Activated CD8-positive, alpha-beta memory T cell treated with anti-CD3 and anti-CD28 coated beads for 48 hours (primary cell): ENCODE results near the gene GLP2R.
"Not testable (repeated sequence)": the region's sequence is repeated elsewhere in the genome, so short reads cannot be mapped to it uniquely, and the experiment has no call there.

Source experiments
- DNase-seq, 3 experiments: peaks; one replicate each; pipeline ENCODE4 v3.0.0-alpha.2; 2020; ENCODE audit warnings: low read depth in 2 of 3, low spot score in 2 of 3

GLP2R gene

DNA sequence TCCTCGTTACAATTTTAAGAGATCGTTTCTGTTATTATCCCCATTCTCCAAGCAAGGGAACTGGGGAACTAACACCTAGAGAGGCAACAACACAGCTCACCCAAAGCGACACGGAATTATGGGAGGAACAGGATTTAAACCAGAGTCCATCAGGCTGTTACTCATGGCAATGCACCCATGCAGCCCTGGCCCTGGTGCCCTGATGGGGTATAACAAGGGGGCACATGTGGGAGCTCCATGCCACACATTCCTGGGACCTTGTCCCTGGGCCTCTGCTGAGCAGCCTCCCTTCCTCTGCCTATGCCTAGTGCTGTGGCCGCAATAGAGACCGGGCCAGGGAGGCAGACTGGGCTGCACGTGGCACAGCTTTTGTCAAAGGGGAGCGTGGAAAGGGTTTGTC, 92.6 kb downstream of the GLP2R start:
- no peak for DNase-seq

DNA sequence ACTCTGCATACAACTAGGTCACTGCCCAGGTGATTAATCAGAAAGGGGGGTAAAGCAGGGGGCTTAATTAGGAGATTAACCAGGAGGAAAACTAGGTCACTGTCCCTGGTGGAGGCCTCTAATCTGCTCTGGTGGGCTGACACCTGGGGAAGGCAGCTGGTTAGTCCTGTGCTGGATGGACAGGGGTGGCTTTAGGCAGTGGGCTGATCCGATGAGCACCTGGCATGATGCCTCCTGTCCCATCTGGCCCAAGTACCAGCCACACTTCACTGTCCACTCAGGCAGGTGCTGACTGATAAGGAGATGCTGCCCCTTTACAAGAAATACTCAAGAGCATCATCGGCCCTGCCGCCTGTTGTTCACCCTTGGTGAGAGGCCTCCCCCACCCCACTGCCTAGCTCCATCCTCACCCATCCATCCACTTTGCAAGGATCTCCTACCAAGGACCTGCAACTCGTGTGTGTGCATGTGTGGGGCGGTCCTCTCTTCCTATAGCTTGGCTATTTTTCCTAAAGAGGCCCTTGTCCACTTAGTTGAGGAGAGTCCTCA, 93.2 kb downstream of the GLP2R start:
- DNase-seq: no peak

DNA sequence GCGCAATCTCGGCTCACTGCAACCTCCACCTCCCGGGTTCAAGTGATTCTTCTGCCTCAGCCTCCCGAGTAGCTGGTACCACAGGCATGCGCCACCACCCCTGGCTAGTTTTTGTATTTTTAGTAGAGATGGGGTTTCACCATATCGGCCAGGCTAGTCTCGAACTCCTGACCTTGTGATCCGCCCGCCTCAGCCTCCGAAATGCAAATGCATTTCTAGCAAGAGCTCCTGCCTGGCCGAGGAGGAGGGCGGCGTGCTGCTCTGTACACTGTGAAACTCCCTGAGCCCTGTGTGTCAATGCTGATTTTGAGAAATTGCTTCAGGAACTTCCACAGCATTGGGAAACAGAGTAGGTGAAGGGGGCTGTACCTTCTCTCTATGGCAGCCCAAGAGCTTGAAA, 95.5 kb downstream of the GLP2R start:
- not testable (repeated sequence) for DNase-seq

DNA sequence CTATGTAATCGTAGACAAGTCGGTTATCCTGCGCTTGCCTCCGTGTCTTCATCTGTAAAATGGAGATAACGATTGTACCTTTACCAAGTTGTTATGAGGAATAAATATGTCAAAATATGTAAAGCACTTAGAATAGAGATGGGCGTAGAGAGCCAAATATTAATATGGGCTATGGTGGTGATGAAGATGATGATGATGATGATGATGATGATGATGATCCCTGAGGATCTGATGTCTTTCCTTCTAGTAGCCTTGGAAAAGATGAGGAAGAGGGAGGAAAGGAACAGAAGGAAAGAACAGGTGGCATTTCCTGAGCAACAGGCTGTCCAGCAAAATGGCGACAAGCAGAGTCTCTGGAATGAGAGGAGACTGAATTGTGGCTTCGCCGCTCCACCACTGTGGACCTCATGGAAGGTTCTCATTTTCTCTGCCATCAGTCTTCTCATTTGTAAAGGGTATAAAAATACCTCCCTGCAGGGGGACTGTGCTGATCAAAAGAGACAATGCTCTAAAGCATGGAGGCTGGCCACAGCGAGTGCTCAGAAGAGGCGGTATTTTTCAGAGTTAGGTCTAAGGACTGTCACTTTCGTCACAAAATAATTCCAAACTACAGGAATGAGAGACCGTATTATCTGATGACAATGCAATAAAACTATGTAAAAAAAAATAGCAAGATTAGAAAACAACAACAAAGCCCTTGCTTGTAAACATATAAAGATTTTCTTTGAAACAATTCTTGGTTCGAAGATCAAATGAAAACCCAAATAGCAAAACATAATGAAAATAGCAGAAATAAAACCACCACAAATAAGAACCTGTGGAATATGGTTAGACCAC, 96.5 kb downstream of the GLP2R start:
- DNase-seq: no peak

DNA sequence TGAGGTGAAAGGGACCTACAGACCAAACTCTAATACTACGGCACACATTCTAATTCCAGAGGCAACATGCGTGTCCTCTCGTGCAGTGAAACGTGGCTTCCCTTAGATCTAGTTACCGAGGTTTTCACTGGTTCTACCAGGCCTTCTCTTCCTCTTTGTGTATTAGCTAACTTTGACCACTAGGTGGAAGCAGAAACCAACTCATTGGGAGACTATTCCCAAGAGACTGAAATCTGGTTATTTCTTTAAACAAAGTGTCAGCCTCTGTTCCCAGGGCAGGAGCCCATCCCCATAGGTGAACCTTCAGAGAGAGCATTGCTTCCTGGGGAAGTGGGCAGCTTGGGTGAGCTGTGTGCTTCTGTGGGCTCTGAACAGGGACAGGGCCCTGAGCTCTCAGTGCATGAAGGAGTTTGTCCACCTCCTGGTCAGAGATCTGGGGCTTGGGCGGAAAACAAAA, 99.0 kb downstream of the GLP2R start:
- DNase-seq: no peak

DNA sequence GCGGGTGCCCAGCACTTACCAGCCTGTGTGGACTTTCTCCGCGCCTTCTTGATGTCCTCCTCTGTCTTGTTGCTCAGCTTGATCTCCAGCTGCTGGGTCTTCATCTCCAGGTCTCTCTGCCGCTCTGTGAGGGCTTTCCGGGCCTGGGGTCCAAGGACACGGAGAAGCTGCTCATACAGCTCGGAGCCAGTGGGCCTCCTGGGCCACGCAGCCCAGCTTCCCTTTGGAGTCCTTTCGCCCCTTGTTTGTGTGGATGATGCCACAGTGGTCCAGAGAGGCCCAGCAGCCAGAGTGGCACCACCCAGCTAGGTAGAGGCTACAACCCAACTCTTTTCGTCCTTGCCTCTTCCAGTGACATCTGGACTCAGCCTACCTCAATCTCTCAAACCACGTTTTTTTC, 99.7 kb downstream of the GLP2R start:
- no peak for DNase-seq

DNA sequence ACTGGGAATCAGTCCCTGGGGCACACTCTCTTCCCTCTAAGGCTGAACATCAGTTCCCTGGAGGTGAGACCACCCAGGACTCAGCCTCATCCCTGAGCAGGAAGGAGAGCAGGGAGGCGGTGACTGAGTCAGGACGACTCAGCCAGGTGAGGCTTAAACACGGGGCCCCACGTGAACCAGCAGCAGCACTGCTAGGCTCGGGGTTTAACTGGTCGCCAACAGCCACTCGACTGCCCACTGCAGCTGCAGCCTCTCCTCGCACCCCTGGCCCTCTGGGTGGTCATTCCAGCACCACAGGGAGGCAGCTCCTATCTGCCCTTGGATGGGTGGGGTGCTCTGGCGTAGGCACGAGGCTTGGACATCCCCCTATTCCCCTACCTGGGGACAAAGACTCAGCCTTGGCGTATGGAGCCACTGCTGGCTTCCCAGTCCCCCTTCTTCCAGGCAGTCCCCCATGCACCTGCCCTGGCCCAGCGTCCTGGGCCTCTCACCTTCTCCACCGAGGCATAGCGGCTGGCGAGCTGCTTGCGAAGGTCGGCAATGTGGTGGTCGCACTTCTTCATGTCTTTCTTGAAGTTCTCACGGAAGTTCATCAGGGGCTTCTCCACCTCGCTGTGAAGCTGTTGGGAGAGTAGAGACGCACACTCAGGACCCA, 100.6 kb downstream of the GLP2R start:
- no peak for DNase-seq

DNA sequence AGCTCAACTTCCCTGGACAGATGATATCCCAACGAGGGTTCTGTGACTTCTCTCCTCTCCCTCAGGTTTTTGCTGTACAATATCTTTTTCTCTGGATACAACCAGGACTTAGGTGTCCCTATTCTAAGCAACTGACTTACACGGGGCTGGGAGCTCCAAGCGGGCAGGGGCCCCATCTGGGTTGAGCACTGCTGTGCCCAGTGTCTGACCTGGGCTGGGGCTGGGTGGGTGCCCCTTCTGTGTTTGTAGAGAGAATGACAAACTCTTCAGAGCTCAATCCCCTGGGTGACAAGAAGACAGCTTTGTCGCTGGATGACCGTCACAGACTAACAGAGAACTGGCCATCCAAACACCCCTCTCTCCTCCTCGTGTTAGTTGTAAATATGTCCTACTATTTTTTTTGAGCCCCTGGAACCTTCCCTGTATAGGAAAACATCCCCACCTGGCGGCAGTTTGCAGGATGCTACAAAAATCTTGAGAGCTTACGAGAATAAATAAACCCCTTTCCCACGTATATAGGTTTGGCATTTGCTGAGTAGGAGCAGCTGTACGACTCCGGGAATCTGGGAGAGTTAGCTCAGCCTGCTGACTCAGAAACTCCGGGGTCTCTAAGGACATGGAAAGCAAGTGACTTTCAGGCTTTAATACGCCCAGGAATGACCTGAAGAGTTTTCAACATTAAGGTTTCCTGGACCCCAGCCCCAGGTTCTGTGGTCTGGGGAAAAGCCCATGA, 103.0 kb downstream of the GLP2R start:
- DNase-seq: no peak

DNA sequence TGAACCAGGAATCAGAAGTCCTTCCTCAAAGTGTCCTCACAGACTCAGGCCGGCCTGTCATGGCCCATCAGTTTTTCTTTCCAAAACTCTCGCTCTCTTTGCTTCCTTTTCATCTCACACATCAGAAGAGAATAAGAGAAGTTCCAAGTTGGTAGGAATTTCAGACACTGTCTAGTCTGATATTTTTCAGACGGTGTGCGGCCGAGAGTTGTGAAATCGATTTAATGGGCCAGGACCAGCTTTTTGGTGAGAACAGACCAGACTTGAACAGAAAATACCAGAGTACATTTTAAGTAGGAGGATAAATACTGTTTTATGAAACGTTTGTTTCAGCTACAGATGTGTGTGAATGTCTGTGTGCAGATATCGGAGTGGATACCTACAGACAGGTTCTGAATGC, 104.1 kb downstream of the GLP2R start:
- DNase-seq: no peak

DNA sequence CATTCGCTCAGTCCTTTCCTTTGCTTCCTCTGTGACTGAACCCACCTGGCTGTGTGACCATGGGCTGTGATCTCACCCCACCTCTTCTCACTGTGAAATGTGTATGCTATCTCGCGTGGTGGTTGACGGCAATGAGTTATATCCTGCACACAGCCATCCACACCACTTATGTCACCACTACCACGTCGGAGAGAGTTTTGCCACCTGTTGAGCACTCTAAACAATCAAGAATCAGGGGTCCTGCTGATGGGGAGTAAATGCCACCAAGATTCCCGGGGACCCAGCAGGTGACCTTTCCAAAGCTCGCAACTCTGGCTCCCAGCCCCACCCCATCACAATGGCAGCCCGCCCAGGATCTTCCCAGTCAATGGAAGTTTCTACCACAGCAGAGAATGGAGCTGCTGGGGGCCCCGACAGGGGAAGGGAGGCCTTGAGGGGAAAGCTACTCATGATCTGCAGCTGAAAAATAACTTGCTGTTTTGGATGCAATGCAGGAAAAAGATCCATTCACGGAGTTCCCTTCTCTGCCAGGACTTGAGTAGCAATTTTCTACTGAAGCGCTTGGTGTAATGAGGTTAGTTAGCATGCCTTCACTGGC, 105.5 kb downstream of the GLP2R start:
- DNase-seq: no peak

DNA sequence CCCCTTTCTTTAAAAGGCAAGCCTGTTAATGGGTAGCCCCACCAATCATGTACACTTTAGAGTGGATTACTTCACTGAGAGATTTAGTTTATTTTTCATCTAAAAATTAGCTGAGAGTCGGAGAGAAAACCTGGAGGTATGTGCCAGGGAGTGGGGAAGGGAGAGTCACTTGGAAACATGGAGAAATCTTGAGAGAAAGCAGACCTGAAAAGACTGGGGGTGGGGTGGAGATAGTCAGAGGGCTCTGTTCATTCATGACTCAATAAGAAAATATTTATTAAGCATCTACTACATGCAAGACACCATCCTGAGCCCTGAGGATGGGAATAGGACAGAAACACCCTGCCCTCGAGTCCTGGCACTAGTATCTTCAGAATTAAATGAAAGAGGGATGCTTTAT, 106.8 kb downstream of the GLP2R start:
- no peak for DNase-seq

DNA sequence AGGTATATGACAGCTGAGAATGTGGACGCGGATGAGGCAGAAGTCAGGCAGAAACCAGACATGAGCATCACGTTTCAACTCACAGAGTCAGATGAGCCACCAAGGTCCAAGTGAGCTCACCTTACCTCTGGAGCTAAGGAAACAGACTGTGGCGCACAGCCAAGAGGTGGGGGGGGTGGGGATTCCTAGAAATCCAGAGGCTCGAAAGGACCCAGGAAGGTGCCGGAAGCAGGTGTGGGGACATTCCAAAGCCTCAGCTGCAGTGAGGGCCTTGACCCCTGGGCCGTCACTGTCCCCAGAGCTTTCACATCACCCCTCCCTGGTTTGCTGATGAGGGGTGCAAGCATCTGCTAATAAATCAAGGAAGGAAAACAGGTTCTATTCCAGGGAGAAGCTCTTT, 108.6 kb downstream of the GLP2R start:
- DNase-seq: no peak

DNA sequence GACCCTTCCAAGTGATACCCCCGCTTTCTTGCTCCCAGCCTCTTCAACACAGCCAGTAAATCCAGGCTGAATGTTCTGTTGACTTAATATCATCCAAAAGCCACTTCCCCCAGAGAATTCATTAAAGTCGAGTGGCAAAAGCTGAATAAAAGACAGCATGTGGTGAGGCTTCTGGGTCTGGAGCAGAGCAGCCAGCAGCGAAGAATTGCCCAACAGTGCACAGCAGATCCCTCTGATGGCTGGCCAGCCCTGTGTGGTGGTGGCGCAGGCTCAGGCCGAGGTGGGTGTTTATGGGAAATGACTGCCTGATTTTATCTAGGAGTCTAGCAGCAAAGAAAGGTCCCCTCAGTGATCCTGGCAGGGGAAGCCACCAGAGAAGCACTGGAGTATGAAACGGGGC, 109.7 kb downstream of the GLP2R start:
- no peak for DNase-seq

DNA sequence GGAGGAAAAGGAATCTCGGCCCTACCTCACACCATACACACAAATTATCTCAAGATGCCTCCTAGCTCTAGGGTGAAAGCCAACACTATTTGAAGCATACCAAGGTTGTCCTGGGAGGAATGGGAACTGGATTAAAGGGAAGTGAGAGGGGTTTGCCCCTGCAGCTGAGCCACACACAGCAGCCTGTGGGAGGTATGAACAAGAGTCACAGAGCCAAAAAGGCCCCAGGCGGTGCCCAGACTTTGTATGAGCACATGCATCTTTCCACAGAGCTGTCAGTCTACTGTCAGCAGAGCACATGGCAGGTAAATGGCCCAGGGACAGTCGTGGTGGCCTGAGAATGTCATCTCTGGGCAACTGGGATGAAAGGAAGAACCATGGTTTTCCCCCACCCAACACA, 110.4 kb downstream of the GLP2R start:
- DNase-seq: no peak

DNA sequence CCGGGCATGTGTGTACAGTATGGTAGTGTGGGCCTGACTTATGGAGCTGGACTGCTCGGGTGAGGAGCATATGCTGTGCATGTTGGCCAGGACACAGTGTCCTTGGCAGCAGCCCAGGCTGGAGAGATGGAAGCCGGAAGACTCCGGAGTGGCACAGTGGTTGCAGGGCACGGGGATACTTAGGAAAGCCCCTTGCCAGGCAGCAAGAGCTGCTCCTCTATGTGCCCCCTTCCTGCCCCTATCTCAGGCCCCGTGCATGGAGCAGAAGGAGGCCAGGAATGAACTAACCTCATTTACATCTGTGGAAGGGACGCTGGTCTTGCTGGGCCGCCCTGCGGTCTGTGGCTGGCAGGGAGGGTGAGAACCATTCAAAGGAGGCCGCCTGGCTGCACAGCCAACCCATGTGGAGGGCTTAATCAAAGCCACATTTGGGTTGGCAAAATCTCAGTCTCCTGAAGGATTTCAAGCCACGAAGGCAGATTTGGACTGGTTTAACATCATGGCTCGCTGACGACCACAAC, 111.6 kb downstream of the GLP2R start:
- no peak for DNase-seq

DNA sequence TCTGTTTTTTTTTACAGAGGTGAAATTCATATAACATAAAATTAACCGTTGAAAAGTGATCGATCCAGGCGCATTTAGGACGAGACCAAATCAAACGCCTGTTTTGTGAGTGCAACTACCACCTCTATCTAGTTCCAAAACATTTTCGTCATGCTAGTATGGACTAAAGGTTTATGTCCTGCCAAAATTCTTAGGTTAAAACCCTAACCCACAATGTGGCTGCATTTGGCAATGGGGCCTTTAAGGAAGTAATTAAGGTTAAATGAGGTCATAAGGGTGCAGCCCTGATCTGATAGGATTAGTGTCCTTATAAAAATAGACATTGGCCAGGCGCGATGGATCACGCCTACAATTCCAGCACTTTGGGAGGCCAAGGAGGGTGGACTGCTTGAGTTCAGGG, 112.2 kb downstream of the GLP2R start:
- no peak for DNase-seq

DNA sequence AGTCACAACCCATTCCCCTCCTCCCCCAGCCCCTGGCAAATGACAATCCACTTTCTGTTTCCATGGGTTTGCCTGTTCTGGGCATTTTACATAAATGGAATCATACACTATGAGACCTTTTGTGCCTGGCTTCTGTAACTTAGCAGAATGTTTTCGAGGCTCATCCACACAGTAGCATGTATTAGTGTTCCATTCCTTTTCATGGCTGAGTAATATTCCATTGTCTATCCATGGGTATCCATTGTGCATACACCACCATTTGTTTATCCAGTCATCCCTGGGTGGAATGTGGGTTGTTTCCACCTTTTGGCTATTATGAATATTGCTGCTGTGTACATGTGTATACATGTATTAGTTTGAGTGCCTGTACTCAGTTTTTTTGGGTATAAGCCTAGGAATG, 113.0 kb downstream of the GLP2R start:
- DNase-seq: no peak

DNA sequence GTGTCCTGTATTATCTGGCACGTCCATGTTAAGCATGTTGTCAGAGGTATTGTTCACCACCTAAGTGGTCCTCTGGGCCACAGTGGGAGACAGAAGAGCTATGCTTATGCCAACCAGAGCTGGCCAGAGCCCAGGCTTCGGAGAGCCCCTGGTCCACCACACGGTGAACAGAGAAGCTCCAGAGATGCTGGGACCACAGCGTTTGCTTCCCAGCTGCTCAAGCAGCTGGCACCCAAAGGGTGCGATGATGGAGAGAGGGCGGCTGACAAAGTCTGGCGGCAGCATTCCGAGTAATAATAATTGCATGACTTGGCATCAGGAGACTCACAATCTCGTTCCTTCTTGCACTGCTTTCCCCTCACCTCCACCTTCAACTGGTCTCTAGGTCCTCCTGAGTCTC, 115.1 kb downstream of the GLP2R start:
- no peak for DNase-seq

DNA sequence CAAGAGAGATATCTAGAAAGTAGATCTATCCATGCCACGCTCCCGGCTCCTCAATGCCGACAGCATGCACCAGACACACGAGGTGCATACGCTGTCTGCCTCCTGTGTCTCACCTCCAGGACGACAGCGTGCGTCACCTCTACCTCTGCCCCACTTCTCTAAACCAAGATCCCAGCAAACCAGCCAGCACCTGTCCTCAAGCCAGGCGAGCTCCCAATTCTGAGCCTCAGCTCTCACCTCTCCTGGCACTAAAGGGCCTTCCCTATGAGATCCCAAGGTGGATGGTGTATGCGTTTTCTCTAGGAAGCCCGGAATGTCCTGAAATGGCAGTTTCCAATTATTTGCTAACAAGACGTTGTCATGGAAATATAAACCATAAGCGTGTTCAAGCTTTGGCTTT, 115.6 kb downstream of the GLP2R start:
- no peak for DNase-seq
